Suprapubic skin (tissue), 4 donors: Measurements from ENCODE around the gene ISCA1.

ENCODE experiments used
- CTCF ChIP-seq, 2 donors: fragments of 200-600 bp in 1 of 2; fragments of 450-650 bp in 1 of 2; sonication (generic) in 1 of 2; IDR thresholded peaks; one replicate each; pipeline ENCODE4 v1.5.1; 2016 to 2019; ENCODE audit warnings: antibody characterized with exemption in 2 of 2, mild to moderate bottlenecking in 1 of 2, moderate library complexity in 1 of 2
- EP300 ChIP-seq: sonication (generic); formaldehyde crosslinking; IDR thresholded peaks from one replicate; pipeline ENCODE4 v1.6.1; 2017; ENCODE audit warnings: antibody characterized with exemption
- POLR2A ChIP-seq, 2 donors: fragments of 450-650 bp; IDR thresholded peaks; one replicate each; pipeline ENCODE4 v1.6.1; 2017; ENCODE audit warnings: antibody characterized with exemption in 2 of 2, mild to moderate bottlenecking in 2 of 2, moderate library complexity in 2 of 2
- POLR2AphosphoS5 ChIP-seq, 3 donors: sonication (generic); formaldehyde crosslinking; IDR thresholded peaks; one replicate each; pipeline ENCODE4 v1.6.1; 2017; ENCODE audit warnings: antibody characterized with exemption in 3 of 3

GRCh38 chr9:86219606-86220005 lies 62.7 kb downstream of the ISCA1 start:
- TF ChIP-seq POLR2AphosphoS5 (IDR thresholded peaks at IDR 0.05) (no peak), CTCF (IDR thresholded peaks at IDR 0.05) (no peak), POLR2A (IDR thresholded peaks at IDR 0.05) (no peak), EP300 (no peak)
